DMS53 treated with DMSO at 0.1 percent for 48 hours (cell line): ENCODE results near the gene USP36.
"Not testable (repeated sequence)": the region's sequence is repeated elsewhere in the genome, so short reads cannot be mapped to it uniquely, and the experiment has no call there.

Source experiments
- DNase-seq: peaks from one replicate; lab custom pipeline; 2025; ENCODE audit not compliant: unreplicated experiment; lab: John Stamatoyannopoulos, UW

The USP36 gene

GRCh38 chr17:78774453-78774852 is 66.2 kb downstream of the USP36 start:
- no peak for DNase-seq

DNA sequence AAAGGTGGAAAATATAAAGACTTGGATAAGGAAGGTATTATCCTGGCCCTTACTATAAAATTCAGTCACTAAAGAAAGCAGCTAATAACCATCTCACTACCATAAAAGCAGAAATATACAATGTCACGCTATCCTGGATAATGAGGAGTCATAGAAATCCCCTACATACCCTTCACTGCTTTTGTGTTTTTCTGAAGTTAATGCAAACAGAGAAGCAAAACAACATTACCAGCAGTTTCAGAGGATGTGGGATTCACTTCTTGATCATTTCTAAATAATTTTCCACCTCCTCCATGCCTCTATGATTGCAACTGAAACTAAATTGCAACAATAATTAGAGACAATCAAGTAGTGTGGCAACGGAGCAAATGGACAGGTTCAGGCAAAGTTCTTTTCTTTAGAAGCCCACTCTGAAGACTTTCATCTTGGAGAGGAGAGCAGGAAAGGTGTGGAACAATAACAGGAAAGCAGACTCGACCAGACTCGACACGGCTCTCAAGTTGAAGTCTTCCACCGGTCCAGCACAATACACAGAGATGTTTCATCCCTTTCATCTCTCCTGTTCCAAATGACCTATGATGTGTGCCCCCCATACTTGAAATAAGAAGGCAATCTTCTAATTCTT is 68.7 kb downstream of the USP36 start:
- DNase-seq = no peak

- no peak for DNase-seq
Observed at GRCh38 chr17:78769196-78769773, 71.3 kb downstream of the USP36 start.

GRCh38 chr17:78767806-78768205 is 72.8 kb downstream of the USP36 start:
- DNase-seq = no peak

- no peak for DNase-seq
Observed at GRCh38 chr17:78766743-78767294, 73.8 kb downstream of the USP36 start.

DNA sequence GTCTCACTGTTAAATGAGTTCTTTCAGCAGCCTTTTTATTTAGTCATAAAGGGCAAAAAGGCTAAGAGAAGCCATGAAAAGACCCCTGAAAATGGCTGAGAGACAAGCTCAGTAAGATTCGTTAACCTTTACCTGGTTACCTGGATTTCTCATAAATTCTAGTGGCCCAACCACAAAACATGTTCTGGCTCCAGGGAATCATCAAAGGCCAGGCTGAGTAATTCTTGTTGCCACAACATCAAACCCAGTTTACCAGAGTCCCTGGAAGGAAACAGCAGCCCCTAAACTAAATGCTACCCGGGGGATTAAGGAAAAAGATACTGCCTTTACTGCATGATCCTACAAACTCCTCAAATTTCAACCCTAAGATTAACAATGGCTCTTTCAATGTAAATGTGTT is 74.4 kb downstream of the USP36 start:
- DNase-seq = no peak

DNA sequence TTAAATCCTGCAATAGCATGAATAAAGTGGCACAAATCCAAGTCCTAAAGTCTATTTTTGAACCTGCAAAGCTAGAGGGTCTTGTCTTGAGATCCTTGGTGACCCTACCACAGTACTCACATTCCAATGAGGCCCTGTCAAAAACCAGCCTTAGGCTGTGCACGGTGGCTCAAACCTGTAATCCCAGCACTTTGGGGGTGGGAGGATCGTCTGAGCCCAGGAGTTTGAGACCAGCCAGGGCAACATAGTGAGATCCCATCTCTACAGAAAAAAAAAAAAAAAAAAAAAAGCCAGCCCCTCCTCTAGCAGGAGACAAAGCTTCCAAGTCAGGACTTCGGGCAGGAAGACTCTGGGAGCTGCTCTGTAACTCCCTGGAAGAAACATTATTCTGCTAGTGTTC is 74.8 kb downstream of the USP36 start:
- no peak for DNase-seq

GRCh38 chr17:78764871-78765270 is 75.7 kb downstream of the USP36 start:
- no peak for DNase-seq

DNA sequence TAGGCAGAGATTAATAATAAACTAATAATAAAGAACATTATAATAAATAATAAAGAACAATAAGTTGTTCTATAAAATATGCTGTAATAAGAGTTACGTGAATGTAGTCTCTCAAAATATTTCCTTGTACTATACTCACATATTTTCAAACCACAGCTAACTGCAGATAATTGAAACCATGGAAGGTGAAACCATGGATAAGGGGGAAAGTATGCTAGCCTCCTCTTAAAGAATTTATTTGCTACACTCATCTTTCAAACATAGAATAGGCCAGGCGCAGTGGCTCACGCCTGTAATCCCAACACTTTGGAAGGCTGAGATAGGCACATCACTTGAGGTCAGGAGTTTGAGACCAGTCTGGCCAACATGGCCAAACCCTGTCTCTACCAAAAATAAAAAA is 77.1 kb downstream of the USP36 start:
- DNase-seq = no peak

DNA sequence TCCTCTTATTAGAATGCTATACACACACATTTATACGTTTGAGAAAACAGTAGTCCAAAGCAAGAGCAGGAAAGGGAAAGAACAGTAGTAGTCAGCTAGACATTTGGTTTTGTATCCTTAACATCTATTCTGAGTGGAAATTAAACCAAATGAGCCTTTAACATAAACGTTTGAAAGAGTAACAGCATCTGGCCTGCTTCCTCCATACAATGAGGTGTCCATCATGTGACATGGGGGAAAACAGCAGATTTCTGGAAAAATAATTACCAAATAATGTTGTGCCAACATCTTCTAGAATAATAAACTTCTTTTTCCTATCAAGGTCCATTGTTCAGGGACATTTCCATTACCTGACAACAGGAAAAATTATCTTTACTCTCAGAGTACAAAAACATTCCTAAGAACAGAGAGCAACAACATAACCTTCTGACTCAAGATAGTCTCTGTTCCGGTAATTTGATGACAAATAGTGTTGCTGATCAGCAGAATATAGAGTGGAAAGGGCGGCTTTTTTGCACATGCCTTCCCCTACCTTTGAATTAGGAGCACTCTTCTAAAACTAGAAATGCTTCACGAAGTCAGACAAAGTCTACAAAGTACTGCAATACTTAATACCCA is 78.7 kb downstream of the USP36 start:
- no peak for DNase-seq

DNA sequence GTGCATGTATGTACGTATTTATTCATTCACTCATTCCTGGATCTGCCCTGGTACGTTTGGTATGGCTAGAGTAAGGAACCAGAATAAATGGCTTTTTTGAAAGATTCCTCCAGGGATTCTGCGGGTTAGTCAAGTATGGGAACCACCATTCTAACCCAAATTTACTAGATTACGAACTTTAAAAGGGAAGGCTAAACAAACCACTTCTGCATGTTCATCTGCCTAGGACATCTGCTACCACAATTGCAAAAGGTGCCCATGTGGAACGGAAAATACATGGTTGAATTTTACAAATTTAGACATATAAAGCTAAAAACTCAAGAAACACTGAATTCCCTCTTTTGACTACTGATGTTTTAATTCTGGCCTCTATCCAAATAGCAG is 80.7 kb downstream of the USP36 start:
- DNase-seq = no peak

DNA sequence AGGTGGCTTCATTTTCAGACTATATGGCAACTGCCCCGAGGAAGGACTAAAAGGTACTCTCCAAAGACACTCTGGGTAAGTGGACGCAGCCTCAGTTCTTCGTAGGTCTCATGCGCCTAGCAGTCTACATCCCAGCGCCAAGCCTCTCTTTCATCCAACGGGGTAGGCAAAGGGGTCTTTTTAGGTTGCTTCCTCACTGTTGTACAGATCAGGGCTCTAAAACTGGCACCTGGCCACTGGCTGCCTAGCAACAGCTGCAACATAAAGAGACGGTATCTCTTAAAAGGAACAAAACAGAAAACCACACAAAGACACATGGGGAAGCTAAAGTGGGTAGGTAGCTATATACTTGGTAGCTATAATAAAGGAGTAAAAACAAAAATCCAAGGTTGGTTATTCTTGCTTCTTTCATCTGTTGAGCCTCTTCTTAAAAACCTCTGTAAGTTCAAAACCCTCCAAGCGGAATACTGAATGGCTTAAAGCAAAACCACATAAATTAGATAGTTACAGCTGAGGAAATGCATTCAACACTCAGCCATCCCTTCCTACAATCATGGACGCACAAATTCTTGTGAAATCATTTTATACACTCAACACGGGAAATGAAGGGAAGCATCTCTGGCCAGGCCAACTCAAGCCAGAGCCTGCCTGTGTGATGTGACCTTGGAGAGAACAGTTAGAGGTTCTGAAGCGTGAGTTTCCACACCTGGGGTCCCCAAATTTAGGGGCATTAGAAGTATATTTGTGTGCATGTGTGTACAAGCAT is 81.2 kb downstream of the USP36 start:
- DNase-seq = no peak

DNA sequence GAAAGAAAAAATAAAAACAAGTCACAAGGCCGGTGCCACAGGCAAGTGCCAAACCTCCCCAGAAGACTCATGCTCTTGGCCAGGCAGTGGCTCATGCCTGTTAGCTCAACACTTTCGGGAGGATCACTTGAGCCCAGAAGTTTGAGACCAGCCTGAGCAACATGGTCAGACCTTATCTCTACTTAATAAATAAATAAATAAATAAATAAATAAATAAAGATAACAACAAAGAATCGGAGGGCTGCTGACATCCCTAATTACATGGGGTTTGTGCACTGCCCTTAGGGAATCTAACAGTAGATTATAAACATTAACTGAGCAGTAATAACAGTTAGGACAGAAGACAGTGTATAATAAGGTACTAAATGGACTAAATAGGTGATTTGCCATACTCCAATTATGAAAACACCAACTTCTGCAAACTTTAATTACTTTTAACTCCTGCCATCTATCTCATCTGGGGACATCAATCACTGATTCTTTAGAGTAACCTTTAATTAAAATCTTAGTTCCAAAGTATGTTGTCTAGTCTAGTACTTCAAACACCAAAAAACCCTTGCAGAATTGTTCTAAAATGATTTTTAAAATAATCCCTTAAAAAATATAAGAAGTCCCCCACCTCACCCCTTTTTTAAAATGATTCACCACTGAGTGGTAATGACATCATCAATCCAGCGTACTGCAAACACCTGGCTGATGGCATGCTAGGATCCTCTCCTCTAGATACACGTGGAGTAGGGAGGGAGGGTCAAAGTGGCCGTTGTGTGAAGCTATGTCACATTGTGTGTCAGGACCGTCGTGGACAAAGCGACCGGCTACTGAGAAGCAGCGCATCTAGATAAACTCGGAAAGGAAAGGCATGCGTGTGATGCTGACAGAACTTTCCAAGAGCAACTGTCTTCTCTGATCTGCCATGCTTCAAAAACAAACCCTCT is 87.0 kb downstream of the USP36 start:
- DNase-seq = no peak

GRCh38 chr17:78751447-78752161 is 89.0 kb downstream of the USP36 start:
- DNase-seq = no peak

GRCh38 chr17:78751000-78751399 is 89.6 kb downstream of the USP36 start:
- DNase-seq = not testable (repeated sequence)

GRCh38 chr17:78748730-78749317 is 91.8 kb downstream of the USP36 start:
- DNase-seq = no peak

GRCh38 chr17:78748048-78748729 is 92.4 kb downstream of the USP36 start:
- DNase-seq = no peak

DNA sequence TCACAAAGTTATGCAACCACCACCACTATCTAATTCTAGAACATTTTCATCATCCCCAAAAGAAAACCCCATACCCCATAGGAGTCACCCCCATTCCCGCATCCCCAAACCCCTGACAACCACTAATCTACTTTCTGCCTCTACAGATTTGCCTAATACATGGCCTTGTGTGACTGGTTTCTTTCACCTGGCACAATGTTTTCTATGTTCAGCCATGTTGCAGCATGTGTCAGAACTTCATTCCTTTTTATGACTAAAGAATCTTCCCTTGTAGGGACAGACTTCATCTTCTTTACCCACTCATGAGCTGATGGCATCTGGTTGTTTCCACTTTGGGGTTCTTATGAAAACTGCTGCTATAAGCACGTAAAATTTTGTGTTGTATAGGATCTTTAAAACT is 93.1 kb downstream of the USP36 start:
- no peak for DNase-seq

- DNase-seq = no peak
Observed at GRCh38 chr17:78746949-78747269, 93.7 kb downstream of the USP36 start.
